K562 (cell line): ENCODE data around the gene CENPT. TPM values are rescaled to one million over a fixed set of nuclear protein-coding genes. Genes with fewer than 3 reads are reported as not detected.

Source experiments
- CBFA2T2 ChIP-seq: fragments of 450-650 bp; conservative IDR thresholded peaks from 2 replicates; pipeline ENCODE4 v1.6.1; 2017; ENCODE audit warnings: mild to moderate bottlenecking
- DNMT1 ChIP-seq: fragments of 450-650 bp; IDR thresholded peaks from 2 replicates; pipeline ENCODE4 v1.6.1; 2016; ENCODE audit warnings: antibody characterized with exemption, mild to moderate bottlenecking
- GABPA ChIP-seq: fragments of 200-800 bp; sonication (Bioruptor generic); conservative IDR thresholded peaks from 2 replicates; pipeline ENCODE4 v1.6.1; 2016; ENCODE audit warnings: low read depth, missing genetic modification characterization, missing compliant biosample characterization
- JUN ChIP-seq, 2 experiments: sonication (generic) in 1 of 2; formaldehyde crosslinking in 1 of 2; IDR thresholded peaks; 2 replicates each; pipeline versions ENCODE4 v1.6.1 to v1.8.0; 2012 to 2022; ENCODE audit warnings: borderline replicate concordance in 2 of 2, mild to moderate bottlenecking in 2 of 2, improper control_type of control experiment in 1 of 2, low read depth in 1 of 2, low read length in 1 of 2, missing genetic modification reagents in 1 of 2
- RBBP5 ChIP-seq: fragments of 200-600 bp; sonication (generic); IDR thresholded peaks from 2 replicates; pipeline ENCODE4 v1.6.1; 2012; ENCODE audit warnings: borderline replicate concordance, mild to moderate bottlenecking, low read length, control low read depth, inconsistent platforms; ENCODE audit not compliant: insufficient read depth, poor library complexity, severe bottlenecking
- SMAD3 ChIP-seq: fragments of 450-650 bp; formaldehyde crosslinking; conservative IDR thresholded peaks from 2 replicates; pipeline ENCODE4 v1.4.0; 2020; ENCODE audit warnings: mild to moderate bottlenecking
- SREBF1 ChIP-seq: fragments of 150-350 bp; IDR thresholded peaks from 2 replicates; pipeline ENCODE4 v1.6.1; 2014; ENCODE audit warnings: antibody characterized with exemption, low read depth, low read length, borderline replicate concordance
- SUPT5H ChIP-seq: fragments of 450-650 bp; IDR thresholded peaks from 2 replicates; pipeline ENCODE4 v1.6.1; 2016
- ZNF165 ChIP-seq: fragments of 250-450 bp; sonication (Bioruptor Pico); IDR thresholded peaks from 2 replicates; pipeline ENCODE4 v1.4.0; 2020; ENCODE audit warnings: borderline replicate concordance
- ZNF224 ChIP-seq: sonication (generic); formaldehyde crosslinking; IDR thresholded peaks from 2 replicates; pipeline ENCODE4 v1.8.0; 2022; ENCODE audit warnings: mild to moderate bottlenecking, missing genetic modification reagents
- ZNF23 ChIP-seq: fragments of 250-450 bp; sonication (Bioruptor Pico); IDR thresholded peaks from 2 replicates; pipeline ENCODE4 v1.4.0; 2020; ENCODE audit warnings: mild to moderate bottlenecking
- polyA plus RNA-seq, 8 experiments: library from polyadenylated mRNA; depleted of rRNA in 4 of 8; stranded (reverse) in 5 of 8; unstranded in 3 of 8; fragments of >200 nt; fragmentation: Nextera tagmentation in 2 of 8; fragmentation: Illumina TruSeq in 1 of 8; extraction: Ambion mirVana in 2 of 8; extraction: Trizol in 1 of 8; gene quantifications; 2 replicates each; pipeline versions ENCODE4 v1.2.1 to v1.2.3, GENCODE V29; 2011 to 2014; ENCODE audit warnings: inconsistent platforms in 1 of 8, missing spikeins in 1 of 8
- total RNA-seq, 7 experiments: library from RNA; depleted of rRNA in 6 of 7; stranded (reverse); fragments of >200 nt in 6 of 7; fragmentation: Illumina TruSeq in 2 of 7; extraction: Trizol in 2 of 7; gene quantifications; 2 replicates each; pipeline versions ENCODE4 v1.2.1 to v1.2.3, GENCODE V29; 2011 to 2021; ENCODE audit warnings: low replicate concordance in 1 of 7
- TF ChIP-seq, protein P1 (sequence below): fragments of 250-450 bp; sonication (Bioruptor Pico); IDR thresholded peaks from 2 replicates; pipeline ENCODE4 v1.5.1; 2021; ENCODE audit warnings: mild to moderate bottlenecking
- TF ChIP-seq, protein P2 (sequence below), 2 experiments: fragments of 450-650 bp; IDR thresholded peaks; 2 replicates each; pipeline ENCODE4 v1.6.1; 2018; ENCODE audit warnings: mild to moderate bottlenecking in 2 of 2, low read depth in 1 of 2; ENCODE audit not compliant: partially characterized antibody in 2 of 2
- TF ChIP-seq, protein P3 (sequence below): sonication (generic); formaldehyde crosslinking; IDR thresholded peaks from 2 replicates; pipeline ENCODE4 v1.8.0; 2023; ENCODE audit warnings: mild to moderate bottlenecking, missing genetic modification reagents
- TF ChIP-seq, protein P4 (sequence below): fragments of 450-650 bp; formaldehyde crosslinking; IDR thresholded peaks from 2 replicates; pipeline ENCODE4 v1.4.0; 2020; ENCODE audit warnings: mild to moderate bottlenecking
- TF ChIP-seq, protein P5 (sequence below): fragments of 450-650 bp; IDR thresholded peaks from 2 replicates; pipeline ENCODE4 v1.6.1; 2016; ENCODE audit warnings: borderline replicate concordance

Gene CENPT
- total and polyA plus RNA-seq, 9 of the 15 experiments (the other 6 are each of a cell fraction or from before 2014, with no cell fraction given): 3.6 to 94.2 (median 44.1) TPM

DNA sequence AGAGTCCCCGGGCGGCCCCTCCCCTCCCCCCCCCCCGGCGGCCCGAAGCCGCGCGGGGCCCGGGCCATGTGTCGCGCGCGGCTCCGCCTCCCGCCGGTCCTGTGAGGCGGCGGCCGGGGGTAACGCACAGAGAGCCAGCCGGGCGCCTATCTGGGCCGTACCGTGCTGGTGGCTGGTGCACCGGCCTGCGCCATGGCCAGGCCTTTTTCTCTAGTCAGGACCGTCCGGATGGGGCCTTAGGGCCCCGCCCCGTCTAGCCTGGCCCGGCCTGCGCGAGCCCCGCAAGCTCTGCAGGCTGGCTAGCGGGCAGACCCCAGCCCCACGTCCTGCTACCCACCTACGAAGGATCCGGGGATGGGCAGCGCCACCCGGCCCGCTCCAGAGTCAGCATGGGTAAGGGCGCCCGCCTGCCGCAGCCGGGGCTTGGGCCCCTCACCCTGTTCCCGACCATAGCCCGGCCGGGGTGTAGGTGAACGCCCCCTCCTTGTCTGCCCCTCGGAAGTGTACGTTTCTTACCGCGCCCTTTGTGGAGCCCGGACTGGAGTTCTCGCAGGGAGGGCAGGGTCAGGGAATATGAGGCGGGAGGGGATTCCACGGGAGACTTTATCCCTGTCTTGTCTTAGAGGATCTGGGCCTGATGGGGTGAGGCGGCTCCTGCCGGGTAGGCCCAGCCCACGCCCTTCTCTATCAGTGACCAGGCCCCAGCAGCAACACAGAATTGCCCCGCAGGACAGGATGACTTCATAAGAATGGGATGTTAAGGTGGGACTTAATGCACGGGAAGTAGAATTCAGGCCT, at the start of gene CENPT (continued):
- no peak for TF ChIP-seq GABPA (tag)
- TF ChIP-seq, protein P1, sequence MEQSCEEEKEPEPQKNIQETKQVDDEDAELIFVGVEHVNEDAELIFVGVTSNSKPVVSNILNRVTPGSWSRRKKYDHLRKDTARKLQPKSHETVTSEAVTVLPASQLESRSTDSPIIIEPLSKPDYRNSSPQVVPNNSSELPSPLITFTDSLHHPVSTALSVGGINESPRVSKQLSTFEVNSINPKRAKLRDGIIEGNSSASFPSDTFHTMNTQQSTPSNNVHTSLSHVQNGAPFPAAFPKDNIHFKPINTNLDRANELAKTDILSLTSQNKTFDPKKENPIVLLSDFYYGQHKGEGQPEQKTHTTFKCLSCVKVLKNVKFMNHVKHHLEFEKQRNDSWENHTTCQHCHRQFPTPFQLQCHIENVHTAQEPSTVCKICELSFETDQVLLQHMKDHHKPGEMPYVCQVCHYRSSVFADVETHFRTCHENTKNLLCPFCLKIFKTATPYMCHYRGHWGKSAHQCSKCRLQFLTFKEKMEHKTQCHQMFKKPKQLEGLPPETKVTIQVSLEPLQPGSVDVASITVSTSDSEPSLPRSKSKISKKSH (CRISPR knock-in tag): no peak
- TF ChIP-seq ZNF165 (CRISPR knock-in tag): no peak
- TF ChIP-seq RBBP5: peak; percentile 17
- TF ChIP-seq, protein P2, sequence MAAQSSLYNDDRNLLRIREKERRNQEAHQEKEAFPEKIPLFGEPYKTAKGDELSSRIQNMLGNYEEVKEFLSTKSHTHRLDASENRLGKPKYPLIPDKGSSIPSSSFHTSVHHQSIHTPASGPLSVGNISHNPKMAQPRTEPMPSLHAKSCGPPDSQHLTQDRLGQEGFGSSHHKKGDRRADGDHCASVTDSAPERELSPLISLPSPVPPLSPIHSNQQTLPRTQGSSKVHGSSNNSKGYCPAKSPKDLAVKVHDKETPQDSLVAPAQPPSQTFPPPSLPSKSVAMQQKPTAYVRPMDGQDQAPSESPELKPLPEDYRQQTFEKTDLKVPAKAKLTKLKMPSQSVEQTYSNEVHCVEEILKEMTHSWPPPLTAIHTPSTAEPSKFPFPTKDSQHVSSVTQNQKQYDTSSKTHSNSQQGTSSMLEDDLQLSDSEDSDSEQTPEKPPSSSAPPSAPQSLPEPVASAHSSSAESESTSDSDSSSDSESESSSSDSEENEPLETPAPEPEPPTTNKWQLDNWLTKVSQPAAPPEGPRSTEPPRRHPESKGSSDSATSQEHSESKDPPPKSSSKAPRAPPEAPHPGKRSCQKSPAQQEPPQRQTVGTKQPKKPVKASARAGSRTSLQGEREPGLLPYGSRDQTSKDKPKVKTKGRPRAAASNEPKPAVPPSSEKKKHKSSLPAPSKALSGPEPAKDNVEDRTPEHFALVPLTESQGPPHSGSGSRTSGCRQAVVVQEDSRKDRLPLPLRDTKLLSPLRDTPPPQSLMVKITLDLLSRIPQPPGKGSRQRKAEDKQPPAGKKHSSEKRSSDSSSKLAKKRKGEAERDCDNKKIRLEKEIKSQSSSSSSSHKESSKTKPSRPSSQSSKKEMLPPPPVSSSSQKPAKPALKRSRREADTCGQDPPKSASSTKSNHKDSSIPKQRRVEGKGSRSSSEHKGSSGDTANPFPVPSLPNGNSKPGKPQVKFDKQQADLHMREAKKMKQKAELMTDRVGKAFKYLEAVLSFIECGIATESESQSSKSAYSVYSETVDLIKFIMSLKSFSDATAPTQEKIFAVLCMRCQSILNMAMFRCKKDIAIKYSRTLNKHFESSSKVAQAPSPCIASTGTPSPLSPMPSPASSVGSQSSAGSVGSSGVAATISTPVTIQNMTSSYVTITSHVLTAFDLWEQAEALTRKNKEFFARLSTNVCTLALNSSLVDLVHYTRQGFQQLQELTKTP (IDR thresholded peaks at IDR 0.05; ENCODE audit: low read depth in 1 of 2, partially characterized antibody in 2 of 2): no peak
- peak; percentile 28; the same call in 1 of the 2 replicates for TF ChIP-seq SUPT5H
- 0 out of 2 replicates have a peak, but pooled peaks have one; percentile 27 for TF ChIP-seq JUN (IDR thresholded peaks at IDR 0.05; ENCODE audit: borderline replicate concordance, low read depth, low read length)
- no peak for TF ChIP-seq JUN (CRISPR knock-in tag; IDR thresholded peaks at IDR 0.05; ENCODE audit: borderline replicate concordance)
- 0 out of 2 replicates have a peak, but pooled peaks have one; percentile 53 for TF ChIP-seq ZNF224 (CRISPR knock-in tag)
- TF ChIP-seq, protein P3, sequence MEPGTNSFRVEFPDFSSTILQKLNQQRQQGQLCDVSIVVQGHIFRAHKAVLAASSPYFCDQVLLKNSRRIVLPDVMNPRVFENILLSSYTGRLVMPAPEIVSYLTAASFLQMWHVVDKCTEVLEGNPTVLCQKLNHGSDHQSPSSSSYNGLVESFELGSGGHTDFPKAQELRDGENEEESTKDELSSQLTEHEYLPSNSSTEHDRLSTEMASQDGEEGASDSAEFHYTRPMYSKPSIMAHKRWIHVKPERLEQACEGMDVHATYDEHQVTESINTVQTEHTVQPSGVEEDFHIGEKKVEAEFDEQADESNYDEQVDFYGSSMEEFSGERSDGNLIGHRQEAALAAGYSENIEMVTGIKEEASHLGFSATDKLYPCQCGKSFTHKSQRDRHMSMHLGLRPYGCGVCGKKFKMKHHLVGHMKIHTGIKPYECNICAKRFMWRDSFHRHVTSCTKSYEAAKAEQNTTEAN (CRISPR knock-in tag): 0 out of 2 replicates have a peak, but pooled peaks have one; percentile 45
- TF ChIP-seq, protein P4, sequence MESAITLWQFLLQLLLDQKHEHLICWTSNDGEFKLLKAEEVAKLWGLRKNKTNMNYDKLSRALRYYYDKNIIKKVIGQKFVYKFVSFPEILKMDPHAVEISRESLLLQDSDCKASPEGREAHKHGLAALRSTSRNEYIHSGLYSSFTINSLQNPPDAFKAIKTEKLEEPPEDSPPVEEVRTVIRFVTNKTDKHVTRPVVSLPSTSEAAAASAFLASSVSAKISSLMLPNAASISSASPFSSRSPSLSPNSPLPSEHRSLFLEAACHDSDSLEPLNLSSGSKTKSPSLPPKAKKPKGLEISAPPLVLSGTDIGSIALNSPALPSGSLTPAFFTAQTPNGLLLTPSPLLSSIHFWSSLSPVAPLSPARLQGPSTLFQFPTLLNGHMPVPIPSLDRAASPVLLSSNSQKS (CRISPR knock-in tag): no peak
- TF ChIP-seq CBFA2T2: no peak
- no peak for TF ChIP-seq ZNF23 (CRISPR knock-in tag)
- TF ChIP-seq SMAD3: no peak
- TF ChIP-seq SREBF1: no peak
- TF ChIP-seq, protein P5, sequence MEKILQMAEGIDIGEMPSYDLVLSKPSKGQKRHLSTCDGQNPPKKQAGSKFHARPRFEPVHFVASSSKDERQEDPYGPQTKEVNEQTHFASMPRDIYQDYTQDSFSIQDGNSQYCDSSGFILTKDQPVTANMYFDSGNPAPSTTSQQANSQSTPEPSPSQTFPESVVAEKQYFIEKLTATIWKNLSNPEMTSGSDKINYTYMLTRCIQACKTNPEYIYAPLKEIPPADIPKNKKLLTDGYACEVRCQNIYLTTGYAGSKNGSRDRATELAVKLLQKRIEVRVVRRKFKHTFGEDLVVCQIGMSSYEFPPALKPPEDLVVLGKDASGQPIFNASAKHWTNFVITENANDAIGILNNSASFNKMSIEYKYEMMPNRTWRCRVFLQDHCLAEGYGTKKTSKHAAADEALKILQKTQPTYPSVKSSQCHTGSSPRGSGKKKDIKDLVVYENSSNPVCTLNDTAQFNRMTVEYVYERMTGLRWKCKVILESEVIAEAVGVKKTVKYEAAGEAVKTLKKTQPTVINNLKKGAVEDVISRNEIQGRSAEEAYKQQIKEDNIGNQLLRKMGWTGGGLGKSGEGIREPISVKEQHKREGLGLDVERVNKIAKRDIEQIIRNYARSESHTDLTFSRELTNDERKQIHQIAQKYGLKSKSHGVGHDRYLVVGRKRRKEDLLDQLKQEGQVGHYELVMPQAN: peak; percentile 67
- TF ChIP-seq DNMT1: no peak
